Measurements from ENCODE around the gene CYP21A2.
"Not testable (repeated sequence)": the region's sequence is repeated elsewhere in the genome, so short reads cannot be mapped to it uniquely, and the experiment has no call there.

The CYP21A2 gene

GRCh38 chr6:32047539-32047854, 9.3 kb downstream of the CYP21A2 start:
- peaks cover 50% of the 10 kb centered on the region for H3K27me3 ChIP-seq (ENCODE audit: insufficient read depth, low read depth)
- H4K20me1 ChIP-seq (ENCODE audit: insufficient read depth): no peaks in the 10 kb centered on the region
- H2AFZ ChIP-seq (ENCODE audit: low read depth): no peak overlapping the region
- H3K9ac ChIP-seq: no peak overlapping the region
- H3K27ac ChIP-seq: no peak overlapping the region
- no peaks in the 10 kb centered on the region for H3K79me2 ChIP-seq (ENCODE audit: insufficient read depth, low read depth)
- H3K36me3 ChIP-seq (ENCODE audit: insufficient read depth): no peaks in the 10 kb centered on the region
- no peak for TF ChIP-seq CTCF (conservative IDR thresholded peaks at IDR 0.05; ENCODE audit: low read depth, low read length)
- H3K4me2 ChIP-seq: no peak overlapping the region
- no peaks in the 10 kb centered on the region for H3K4me1 ChIP-seq (ENCODE audit: low read depth, poor library complexity, severe bottlenecking)
- no peak overlapping the region for H3K4me3 ChIP-seq (IDR thresholded peaks at IDR 0.05; ENCODE audit: insufficient read depth, low read depth, low read length)

DNA sequence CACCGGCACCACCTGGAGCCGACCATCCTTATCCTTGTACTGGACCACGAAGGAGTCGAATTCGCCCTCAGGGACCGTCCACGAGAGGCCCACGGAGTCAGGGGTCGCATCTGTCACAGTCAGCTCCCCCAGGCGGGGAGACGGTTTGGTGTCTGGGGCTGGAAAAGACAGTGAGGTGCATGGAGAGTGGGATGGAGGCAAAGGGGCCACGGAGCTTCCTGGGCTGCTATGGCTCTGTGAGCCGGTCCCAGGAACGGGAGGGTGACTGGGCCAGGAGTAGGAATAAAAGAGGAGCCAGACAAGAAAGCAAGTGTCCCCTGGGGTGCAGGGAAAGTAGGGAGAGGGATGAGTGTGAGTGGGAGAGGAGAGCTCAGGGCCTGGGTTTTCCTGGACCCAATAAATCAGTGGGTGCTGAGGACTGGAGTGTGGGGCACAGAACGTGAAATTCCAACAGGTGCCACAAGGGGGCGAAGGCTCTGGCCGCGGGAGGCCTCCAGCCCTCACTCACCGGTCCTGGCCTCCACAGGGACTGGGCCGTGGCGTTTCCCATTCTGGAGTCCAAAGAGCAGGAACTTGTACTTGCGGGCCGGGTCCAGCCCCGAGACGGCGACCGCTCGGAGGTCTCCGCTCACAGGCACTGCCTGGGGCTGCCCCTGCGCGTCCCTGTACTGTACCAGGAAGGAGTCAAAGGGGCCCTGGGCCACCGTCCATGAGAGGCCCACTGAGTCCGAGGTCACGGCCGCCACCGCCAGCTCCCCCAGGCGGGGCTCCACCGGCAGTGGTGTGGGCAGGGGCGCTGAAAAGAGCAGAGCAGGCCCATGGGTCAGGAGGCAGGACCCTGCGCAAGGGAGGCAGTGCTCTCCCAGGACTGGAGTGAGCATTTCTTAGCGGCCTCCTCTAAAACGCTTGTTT, 9.9 kb downstream of the CYP21A2 start:
- peaks cover 56% of the 10 kb centered on the region for H3K27me3 ChIP-seq (ENCODE audit: insufficient read depth, low read depth)
- no peaks in the 10 kb centered on the region for H3K79me2 ChIP-seq (ENCODE audit: insufficient read depth, low read depth)
- H3K36me3 ChIP-seq (ENCODE audit: insufficient read depth): no peaks in the 10 kb centered on the region
- TF ChIP-seq CTCF (conservative IDR thresholded peaks at IDR 0.05; ENCODE audit: low read depth, low read length): peak; percentile 69
- 0 out of 2 replicates have a peak overlapping the region, but pooled peaks have one; percentile 18 for H2AFZ ChIP-seq (ENCODE audit: low read depth)
- no peaks in the 10 kb centered on the region for H4K20me1 ChIP-seq (ENCODE audit: insufficient read depth)
- H3K4me1 ChIP-seq (ENCODE audit: low read depth, poor library complexity, severe bottlenecking): no peaks in the 10 kb centered on the region
- H3K27ac ChIP-seq: no peak overlapping the region
- H3K9ac ChIP-seq: no peak overlapping the region
- no peak overlapping the region for H3K4me3 ChIP-seq (IDR thresholded peaks at IDR 0.05; ENCODE audit: insufficient read depth, low read depth, low read length)
- no peak overlapping the region for H3K4me2 ChIP-seq

- not testable (repeated sequence) for H3K9ac ChIP-seq; H3K4me3 ChIP-seq (IDR thresholded peaks at IDR 0.05; ENCODE audit: insufficient read depth, low read depth, low read length); H3K27ac ChIP-seq; H3K4me2 ChIP-seq; H2AFZ ChIP-seq (ENCODE audit: low read depth); H3K36me3 ChIP-seq (ENCODE audit: insufficient read depth); H4K20me1 ChIP-seq (ENCODE audit: insufficient read depth); H3K79me2 ChIP-seq (ENCODE audit: insufficient read depth, low read depth); H3K4me1 ChIP-seq (ENCODE audit: low read depth, poor library complexity, severe bottlenecking)
- H3K27me3 ChIP-seq (ENCODE audit: insufficient read depth, low read depth): peaks cover 58% of the 10 kb centered on the region
Observed at GRCh38 chr6:32049149-32049548, 10.9 kb downstream of the CYP21A2 start.

GRCh38 chr6:32049736-32050135, 11.5 kb downstream of the CYP21A2 start:
- H4K20me1 ChIP-seq (ENCODE audit: insufficient read depth); H3K36me3 ChIP-seq (ENCODE audit: insufficient read depth); H3K27ac ChIP-seq; H3K4me2 ChIP-seq; H3K4me1 ChIP-seq (ENCODE audit: low read depth, poor library complexity, severe bottlenecking); H3K79me2 ChIP-seq (ENCODE audit: insufficient read depth, low read depth); H3K9ac ChIP-seq; H2AFZ ChIP-seq (ENCODE audit: low read depth); H3K4me3 ChIP-seq (IDR thresholded peaks at IDR 0.05; ENCODE audit: insufficient read depth, low read depth, low read length): not testable (repeated sequence)
- peaks cover 64% of the 10 kb centered on the region for H3K27me3 ChIP-seq (ENCODE audit: insufficient read depth, low read depth)

DNA sequence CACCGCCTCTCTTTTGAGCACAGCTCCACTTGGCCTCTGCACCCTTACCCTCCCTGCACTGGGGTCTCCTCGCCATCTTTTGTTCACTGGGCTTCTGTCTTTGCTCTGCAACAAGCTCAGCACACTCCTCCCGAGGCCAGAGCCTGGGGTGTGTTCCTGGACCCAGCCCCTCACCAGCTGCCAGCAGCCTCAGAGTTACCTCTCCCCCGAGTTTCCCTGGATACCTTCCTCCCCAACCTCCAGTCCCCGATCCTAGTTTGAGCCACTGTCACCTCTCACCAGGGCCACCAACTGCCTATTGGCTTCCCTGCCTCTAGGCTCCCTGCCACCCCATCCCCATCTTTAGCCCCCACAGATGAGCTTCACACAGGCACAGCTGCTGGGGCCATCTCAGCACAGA, 12.3 kb downstream of the CYP21A2 start:
- H3K36me3 ChIP-seq (ENCODE audit: insufficient read depth): no peaks in the 10 kb centered on the region
- H3K27me3 ChIP-seq (ENCODE audit: insufficient read depth, low read depth): peaks cover 72% of the 10 kb centered on the region
- TF ChIP-seq CTCF (conservative IDR thresholded peaks at IDR 0.05; ENCODE audit: low read depth, low read length): no peak
- H3K9ac ChIP-seq: no peak overlapping the region
- no peak overlapping the region for H3K4me3 ChIP-seq (IDR thresholded peaks at IDR 0.05; ENCODE audit: insufficient read depth, low read depth, low read length)
- no peaks in the 10 kb centered on the region for H4K20me1 ChIP-seq (ENCODE audit: insufficient read depth)
- H3K79me2 ChIP-seq (ENCODE audit: insufficient read depth, low read depth): no peaks in the 10 kb centered on the region
- H3K4me1 ChIP-seq (ENCODE audit: low read depth, poor library complexity, severe bottlenecking): no peaks in the 10 kb centered on the region
- no peak overlapping the region for H3K27ac ChIP-seq
- H2AFZ ChIP-seq (ENCODE audit: low read depth): no peak overlapping the region
- no peak overlapping the region for H3K4me2 ChIP-seq

DNA sequence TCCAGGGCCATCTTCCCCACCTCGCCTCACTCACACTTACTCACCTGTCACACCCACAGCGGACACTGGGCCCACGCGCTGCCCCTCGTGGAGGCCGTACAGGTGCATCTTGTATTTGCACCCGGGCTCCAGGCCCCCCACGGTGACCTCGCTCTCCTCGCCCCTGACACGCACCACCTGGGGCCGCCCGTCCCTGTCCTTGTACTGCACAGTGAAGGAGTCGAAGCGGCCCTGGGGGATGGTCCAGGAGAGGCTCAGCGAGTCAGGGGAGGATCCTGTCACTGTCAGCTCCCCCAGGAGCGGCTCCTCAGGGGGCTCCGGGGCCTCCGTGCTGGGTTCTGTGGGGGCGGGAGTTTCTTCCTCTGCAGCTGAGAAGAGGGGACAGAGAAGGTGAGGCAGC, 14.4 kb downstream of the CYP21A2 start:
- not testable (repeated sequence) for H3K4me3 ChIP-seq (IDR thresholded peaks at IDR 0.05; ENCODE audit: insufficient read depth, low read depth, low read length); H3K9ac ChIP-seq; H3K4me1 ChIP-seq (ENCODE audit: low read depth, poor library complexity, severe bottlenecking); H3K4me2 ChIP-seq; H3K27ac ChIP-seq; H3K36me3 ChIP-seq (ENCODE audit: insufficient read depth); H3K79me2 ChIP-seq (ENCODE audit: insufficient read depth, low read depth); H2AFZ ChIP-seq (ENCODE audit: low read depth); H4K20me1 ChIP-seq (ENCODE audit: insufficient read depth)
- peaks cover 72% of the 10 kb centered on the region for H3K27me3 ChIP-seq (ENCODE audit: insufficient read depth, low read depth)

DNA sequence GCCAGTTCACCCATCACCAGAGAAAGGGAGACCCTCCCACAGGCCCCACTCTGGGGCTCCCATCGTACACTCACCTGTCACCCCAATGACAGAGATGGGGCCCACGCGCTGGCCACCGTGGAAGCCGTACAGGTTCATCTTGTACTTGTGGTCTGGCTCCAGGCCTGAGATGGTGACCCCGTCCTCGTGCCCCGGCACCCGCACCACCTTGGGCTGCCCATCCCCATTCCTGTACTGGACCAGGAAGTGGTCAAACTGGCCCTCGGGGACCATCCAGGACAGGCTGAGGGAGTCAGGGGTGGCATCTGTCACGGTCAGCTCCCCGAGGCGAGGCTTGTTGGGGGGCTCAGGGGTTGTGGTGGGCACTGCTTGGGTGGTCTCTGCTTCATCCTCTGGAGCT, 15.1 kb downstream of the CYP21A2 start:
- not testable (repeated sequence) for H3K4me3 ChIP-seq (IDR thresholded peaks at IDR 0.05; ENCODE audit: insufficient read depth, low read depth, low read length); H4K20me1 ChIP-seq (ENCODE audit: insufficient read depth); H3K9ac ChIP-seq; H3K79me2 ChIP-seq (ENCODE audit: insufficient read depth, low read depth); H3K27ac ChIP-seq; H2AFZ ChIP-seq (ENCODE audit: low read depth); H3K36me3 ChIP-seq (ENCODE audit: insufficient read depth); H3K4me1 ChIP-seq (ENCODE audit: low read depth, poor library complexity, severe bottlenecking); H3K4me2 ChIP-seq
- H3K27me3 ChIP-seq (ENCODE audit: insufficient read depth, low read depth): peaks cover 75% of the 10 kb centered on the region

DNA sequence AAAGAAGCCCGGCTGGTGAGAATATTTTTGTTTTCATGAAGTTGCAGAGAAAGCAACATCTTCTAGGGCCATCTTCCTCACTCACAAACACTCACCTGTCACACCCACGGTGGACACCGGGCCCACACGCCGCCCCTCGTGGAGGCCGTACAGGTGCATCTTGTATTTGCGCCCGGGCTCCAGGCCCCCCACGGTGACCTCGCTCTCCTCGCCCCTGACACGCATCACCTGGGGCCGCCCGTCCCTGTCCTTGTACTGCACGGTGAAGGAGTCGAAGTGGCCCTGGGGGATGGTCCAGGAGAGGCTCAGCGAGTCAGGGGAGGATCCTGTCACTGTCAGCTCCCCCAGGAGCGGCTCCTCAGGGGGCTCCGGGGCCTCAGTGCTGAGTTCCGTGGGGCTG, 17.5 kb downstream of the CYP21A2 start:
- not testable (repeated sequence) for H3K36me3 ChIP-seq (ENCODE audit: insufficient read depth); H3K4me1 ChIP-seq (ENCODE audit: low read depth, poor library complexity, severe bottlenecking); H3K4me3 ChIP-seq (IDR thresholded peaks at IDR 0.05; ENCODE audit: insufficient read depth, low read depth, low read length); H3K79me2 ChIP-seq (ENCODE audit: insufficient read depth, low read depth); H2AFZ ChIP-seq (ENCODE audit: low read depth); H4K20me1 ChIP-seq (ENCODE audit: insufficient read depth); H3K4me2 ChIP-seq; H3K9ac ChIP-seq; H3K27ac ChIP-seq
- peaks cover 81% of the 10 kb centered on the region for H3K27me3 ChIP-seq (ENCODE audit: insufficient read depth, low read depth)
